ENCODE measurements around the gene SDK1.

Gene SDK1

DNA sequence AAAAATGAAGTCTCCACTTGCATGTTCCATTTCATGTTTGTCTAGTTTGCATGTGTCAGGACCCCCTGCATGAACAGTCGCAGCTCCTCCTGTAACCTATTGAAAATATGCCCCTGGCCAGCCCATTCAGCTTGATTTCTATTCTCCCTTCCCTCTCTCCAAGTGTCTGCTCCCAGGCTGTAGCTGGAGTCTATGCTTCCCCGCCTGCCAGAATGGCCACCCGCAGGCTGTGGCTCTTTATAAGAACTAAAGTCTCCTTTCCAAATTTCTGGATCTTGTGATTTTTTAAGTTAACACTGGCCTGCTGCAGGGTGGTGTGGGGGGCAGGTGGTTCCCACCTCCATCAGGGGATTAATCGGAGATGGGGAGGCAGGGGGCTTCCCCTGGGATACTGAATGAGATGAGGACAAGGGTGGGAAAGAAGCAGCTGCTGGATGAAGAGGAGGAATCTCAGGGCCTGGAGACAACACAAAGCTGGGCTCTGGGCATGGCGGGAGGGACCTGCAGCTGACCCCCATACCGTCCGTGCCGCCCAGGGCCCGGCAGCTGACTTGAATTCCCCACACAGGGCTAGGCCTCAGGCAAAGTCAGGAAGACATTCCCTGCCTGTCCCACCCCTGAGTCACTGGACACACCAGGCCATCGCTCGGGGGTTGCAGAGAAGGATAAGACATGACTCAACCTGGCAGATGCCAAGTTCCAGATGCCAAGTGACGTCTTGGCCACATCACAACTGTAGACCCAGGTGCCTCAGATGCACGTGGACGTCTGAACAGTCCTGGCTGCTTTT lies 981.6 kb downstream of the SDK1 start:
- in situ Hi-C loops (cut with MboI; ENCODE audit: low pct_unique_long_range_greater_than_20kb, low sequenced_read_pairs, unreplicated experiment), result no loop called here
- TF ChIP-seq, protein P1, sequence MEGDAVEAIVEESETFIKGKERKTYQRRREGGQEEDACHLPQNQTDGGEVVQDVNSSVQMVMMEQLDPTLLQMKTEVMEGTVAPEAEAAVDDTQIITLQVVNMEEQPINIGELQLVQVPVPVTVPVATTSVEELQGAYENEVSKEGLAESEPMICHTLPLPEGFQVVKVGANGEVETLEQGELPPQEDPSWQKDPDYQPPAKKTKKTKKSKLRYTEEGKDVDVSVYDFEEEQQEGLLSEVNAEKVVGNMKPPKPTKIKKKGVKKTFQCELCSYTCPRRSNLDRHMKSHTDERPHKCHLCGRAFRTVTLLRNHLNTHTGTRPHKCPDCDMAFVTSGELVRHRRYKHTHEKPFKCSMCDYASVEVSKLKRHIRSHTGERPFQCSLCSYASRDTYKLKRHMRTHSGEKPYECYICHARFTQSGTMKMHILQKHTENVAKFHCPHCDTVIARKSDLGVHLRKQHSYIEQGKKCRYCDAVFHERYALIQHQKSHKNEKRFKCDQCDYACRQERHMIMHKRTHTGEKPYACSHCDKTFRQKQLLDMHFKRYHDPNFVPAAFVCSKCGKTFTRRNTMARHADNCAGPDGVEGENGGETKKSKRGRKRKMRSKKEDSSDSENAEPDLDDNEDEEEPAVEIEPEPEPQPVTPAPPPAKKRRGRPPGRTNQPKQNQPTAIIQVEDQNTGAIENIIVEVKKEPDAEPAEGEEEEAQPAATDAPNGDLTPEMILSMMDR (IDR thresholded peaks at IDR 0.05; ENCODE audit: extremely low read depth, insufficient read depth, missing control alignments), result no peak
- DNase-seq (ENCODE audit: low spot score), result no peak

DNA sequence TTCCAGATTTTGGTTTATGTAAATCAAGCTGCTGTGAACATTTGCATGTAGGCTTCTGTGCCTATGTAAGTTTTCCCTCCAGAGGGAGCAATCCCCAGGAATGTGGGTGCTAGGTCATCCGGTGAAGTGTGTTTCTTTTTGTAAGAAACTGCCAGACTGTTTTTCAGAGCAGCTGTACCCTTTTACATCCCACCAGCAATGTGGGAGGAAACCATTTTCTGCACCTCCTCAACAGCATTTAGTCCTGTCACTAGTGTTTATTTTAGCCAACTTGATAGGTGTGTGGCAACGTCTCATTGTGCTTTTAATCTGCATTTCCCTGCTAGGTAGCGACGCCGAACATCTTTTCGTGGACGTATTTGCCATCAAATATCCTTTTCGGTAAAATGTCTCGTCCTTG lies 985.3 kb downstream of the SDK1 start:
- in situ Hi-C loops (cut with MboI; ENCODE audit: low pct_unique_long_range_greater_than_20kb, low sequenced_read_pairs, unreplicated experiment), result no loop called here
- DNase-seq (ENCODE audit: low spot score), result no peak
- TF ChIP-seq, protein P1 (IDR thresholded peaks at IDR 0.05; ENCODE audit: extremely low read depth, insufficient read depth, missing control alignments), result no peak

DNA sequence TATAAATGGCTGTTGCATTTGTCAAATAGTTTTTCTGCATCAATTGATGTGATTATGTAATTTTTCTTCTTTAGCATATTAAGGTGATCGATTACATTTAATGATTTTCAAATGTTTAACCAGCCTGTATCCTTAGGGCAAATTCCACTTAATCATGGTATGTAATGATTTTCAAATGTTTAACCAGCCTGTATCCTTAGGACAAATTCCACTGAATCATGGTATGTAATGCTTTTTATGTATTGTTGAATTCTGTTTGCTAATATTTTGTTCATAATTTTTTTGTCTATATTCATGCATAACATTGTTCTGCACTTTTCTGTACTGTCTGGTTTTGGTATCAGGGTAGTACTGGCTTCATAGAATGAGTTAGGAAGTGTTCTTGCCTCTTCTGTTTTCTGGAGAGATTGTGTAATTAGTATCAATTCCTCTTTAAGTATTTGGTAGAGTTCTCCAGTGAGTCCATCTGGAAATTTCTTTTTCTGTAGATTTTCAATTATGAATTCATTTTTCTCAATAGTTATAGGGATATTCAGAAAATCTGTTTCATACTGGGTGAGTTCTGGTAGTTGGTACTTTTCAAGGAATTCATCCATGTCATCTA lies 987.8 kb downstream of the SDK1 start:
- in situ Hi-C loops (cut with MboI; ENCODE audit: low pct_unique_long_range_greater_than_20kb, low sequenced_read_pairs, unreplicated experiment), result no loop called here
- TF ChIP-seq, protein P1 (IDR thresholded peaks at IDR 0.05; ENCODE audit: extremely low read depth, insufficient read depth, missing control alignments), result no peak
- DNase-seq (ENCODE audit: low spot score), result no peak

DNA sequence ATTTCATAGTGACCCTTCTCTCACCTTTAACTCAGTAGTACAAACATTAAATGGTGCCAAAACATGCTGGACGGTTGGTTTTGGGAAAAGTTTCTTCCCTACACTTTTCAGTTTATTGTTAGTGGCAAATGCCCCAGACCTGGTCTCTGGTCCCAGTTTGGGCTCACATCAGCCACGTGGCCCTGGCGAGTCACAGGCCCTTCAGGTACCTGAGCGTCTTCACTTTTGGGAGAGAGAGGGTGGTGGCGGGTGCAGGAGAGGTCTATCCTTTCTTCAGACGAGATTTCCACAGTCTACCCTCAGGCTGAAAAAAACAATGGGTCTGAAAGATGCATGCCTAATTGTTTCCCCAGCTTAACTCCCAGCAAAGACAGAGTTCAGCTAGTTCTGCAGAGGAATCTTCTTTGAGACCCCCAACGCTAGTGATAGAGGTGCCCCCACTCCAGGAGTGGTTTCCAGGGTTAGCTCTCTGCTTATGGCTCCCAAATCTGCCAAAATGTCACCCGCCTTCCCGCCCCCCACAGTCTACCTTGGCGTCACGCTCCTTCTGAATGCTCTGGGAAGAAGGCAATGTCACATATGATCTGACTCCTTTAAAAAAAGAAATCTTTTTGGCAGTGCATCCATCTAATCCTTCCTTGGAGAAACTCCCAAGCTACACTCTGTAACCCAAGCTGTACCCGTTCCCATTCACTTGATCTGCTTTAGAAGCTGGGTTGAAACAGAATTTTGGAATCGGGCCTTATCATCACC lies 996.3 kb downstream of the SDK1 start:
- no peak for DNase-seq (ENCODE audit: low spot score)
- TF ChIP-seq, protein P1 (IDR thresholded peaks at IDR 0.05; ENCODE audit: extremely low read depth, insufficient read depth, missing control alignments), result no peak
- in situ Hi-C loops (cut with MboI; ENCODE audit: low pct_unique_long_range_greater_than_20kb, low sequenced_read_pairs, unreplicated experiment), result no loop called here

DNA sequence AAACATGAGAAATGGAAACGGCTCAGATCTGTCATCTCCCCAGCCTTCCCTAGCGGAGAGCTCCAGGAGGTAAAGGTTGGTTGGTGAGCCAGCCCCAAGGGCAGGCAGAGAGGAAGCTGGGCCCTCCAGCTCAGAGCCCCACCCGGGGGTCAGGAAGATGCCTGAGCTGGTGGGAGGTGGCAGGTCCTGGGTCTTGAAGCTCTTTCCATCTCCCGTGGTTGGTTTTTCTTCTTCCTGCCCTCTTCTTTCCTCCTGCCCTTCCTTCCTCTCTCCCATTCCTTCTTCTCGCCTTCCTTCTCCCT lies 996.8 kb downstream of the SDK1 start:
- TF ChIP-seq, protein P1 (IDR thresholded peaks at IDR 0.05; ENCODE audit: extremely low read depth, insufficient read depth, missing control alignments), result no peak
- in situ Hi-C loops (cut with MboI; ENCODE audit: low pct_unique_long_range_greater_than_20kb, low sequenced_read_pairs, unreplicated experiment), result no loop called here
- DNase-seq (ENCODE audit: low spot score), result no peak

DNA sequence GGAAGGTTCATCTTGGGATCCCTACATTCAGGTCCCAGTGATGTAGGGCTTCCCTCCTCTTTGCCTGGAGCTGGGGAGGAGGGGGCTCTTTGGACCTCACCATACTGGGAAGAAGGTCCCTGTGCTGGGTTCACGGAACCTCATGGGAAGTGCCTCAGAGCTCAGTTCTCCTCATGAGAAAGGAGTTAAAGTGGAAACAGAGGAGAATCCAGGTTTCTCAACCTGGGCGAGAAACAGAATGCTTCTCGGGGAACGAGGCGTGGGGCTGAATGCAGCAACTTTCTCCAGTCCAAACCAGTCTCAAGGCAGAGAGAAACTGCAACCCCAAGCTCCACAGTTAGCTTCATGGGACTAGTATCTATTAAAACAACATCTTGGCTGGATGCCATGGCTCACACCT lies 998.4 kb downstream of the SDK1 start:
- TF ChIP-seq, protein P1 (IDR thresholded peaks at IDR 0.05; ENCODE audit: extremely low read depth, insufficient read depth, missing control alignments), result no peak
- no peak for DNase-seq (ENCODE audit: low spot score)
- in situ Hi-C loops (cut with MboI; ENCODE audit: low pct_unique_long_range_greater_than_20kb, low sequenced_read_pairs, unreplicated experiment), result no loop called here
